Astrocyte (in vitro differentiated cells and primary cell): ENCODE data around the gene FUT4. TPM values are rescaled to one million over a fixed set of nuclear protein-coding genes. Genes with fewer than 3 reads are reported as not detected.
"Not testable (repeated sequence)": the region's sequence is repeated elsewhere in the genome, so short reads cannot be mapped to it uniquely, and the experiment has no call there.

ENCODE experiments used
- DNase-seq: peaks from one replicate; pipeline ENCODE4 v3.0.0-alpha.2; 2010; ENCODE audit warnings: low read depth
- FAIRE-seq: peaks from 2 replicates; lab custom pipeline; 2011; peaks lifted over from hg19 to GRCh38; lab: Jason Lieb, UNC
- H2AFZ ChIP-seq: 2 replicates; pipeline ENCODE4 v1.6.0; 2012; ENCODE audit warnings: low read depth, low read length, inconsistent platforms
- H3K27ac ChIP-seq: 2 replicates; pipeline ENCODE4 v1.5.1; 2011; ENCODE audit warnings: low read depth, low read length, inconsistent platforms
- H3K27me3 ChIP-seq: 2 replicates; pipeline ENCODE4 v1.6.0; 2011; ENCODE audit warnings: low read length, inconsistent platforms; ENCODE audit not compliant: insufficient read depth
- H3K36me3 ChIP-seq: 2 replicates; pipeline ENCODE4 v1.5.1; 2011; ENCODE audit warnings: low read length, inconsistent platforms; ENCODE audit not compliant: insufficient read depth
- H3K4me1 ChIP-seq: 2 replicates; pipeline ENCODE4 v1.5.1; 2011; ENCODE audit warnings: low read length, inconsistent platforms; ENCODE audit not compliant: insufficient read depth
- H3K4me2 ChIP-seq: 2 replicates; pipeline ENCODE4 v1.6.0; 2012; ENCODE audit warnings: low read length, inconsistent platforms
- H3K4me3 ChIP-seq: 2 replicates; pipeline ENCODE4 v1.5.1; 2011; ENCODE audit warnings: low read depth, mild to moderate bottlenecking, low read length, inconsistent platforms; ENCODE audit not compliant: insufficient read depth
- H3K79me2 ChIP-seq: 2 replicates; pipeline ENCODE4 v1.6.0; 2012; ENCODE audit warnings: mild to moderate bottlenecking, low read length, inconsistent platforms; ENCODE audit not compliant: insufficient read depth
- H3K9ac ChIP-seq: 2 replicates; pipeline ENCODE4 v1.6.0; 2012; ENCODE audit warnings: mild to moderate bottlenecking, low read length, inconsistent platforms
- H3K9me3 ChIP-seq: 2 replicates; pipeline ENCODE4 v1.5.1; 2012; ENCODE audit warnings: low read depth, mild to moderate bottlenecking, low read length, inconsistent platforms; ENCODE audit not compliant: insufficient read depth
- H4K20me1 ChIP-seq: 2 replicates; pipeline ENCODE4 v1.6.0; 2012; ENCODE audit warnings: low read length, inconsistent platforms; ENCODE audit not compliant: insufficient read depth
- H3K27ac Mint-ChIP-seq: one replicate; pipeline ENCODE4 v1.8.0; 2021; ENCODE audit warnings: mild to moderate bottlenecking, mixed read lengths; ENCODE audit not compliant: unreplicated experiment
- H3K27me3 Mint-ChIP-seq: one replicate; pipeline ENCODE4 v1.8.0; 2021; ENCODE audit warnings: low read depth, mixed read lengths; ENCODE audit not compliant: unreplicated experiment
- H3K36me3 Mint-ChIP-seq: one replicate; pipeline ENCODE4 v1.8.0; 2021; ENCODE audit warnings: low read depth, mixed read lengths; ENCODE audit not compliant: unreplicated experiment
- H3K4me1 Mint-ChIP-seq: one replicate; pipeline ENCODE4 v1.8.0; 2021; ENCODE audit warnings: low read depth, mixed read lengths; ENCODE audit not compliant: unreplicated experiment
- H3K4me3 Mint-ChIP-seq: one replicate; pipeline ENCODE4 v1.8.0; 2021; ENCODE audit warnings: mild to moderate bottlenecking, moderate library complexity, mixed read lengths; ENCODE audit not compliant: unreplicated experiment
- H3K9me3 Mint-ChIP-seq: one replicate; pipeline ENCODE4 v1.8.0; 2021; ENCODE audit warnings: mild to moderate bottlenecking, mixed read lengths; ENCODE audit not compliant: unreplicated experiment
- CTCF ChIP-seq: IDR thresholded peaks from 2 replicates; pipeline ENCODE4 v1.5.1; 2011; ENCODE audit warnings: low read depth, mild to moderate bottlenecking, inconsistent platforms, low read length, moderate library complexity; ENCODE audit not compliant: insufficient read depth
- EZH2 ChIP-seq: IDR thresholded peaks from 2 replicates; pipeline ENCODE4 v1.6.1; 2012; ENCODE audit warnings: mild to moderate bottlenecking, low read length, inconsistent platforms; ENCODE audit not compliant: insufficient read depth
- total RNA-seq: library from RNA; stranded (reverse); gene quantifications from 2 replicates; pipeline ENCODE4 v1.2.1, GENCODE V29; 2021

Gene FUT4
- total RNA-seq, 1 donor from 2014 or later, result 3.5 TPM

DNA sequence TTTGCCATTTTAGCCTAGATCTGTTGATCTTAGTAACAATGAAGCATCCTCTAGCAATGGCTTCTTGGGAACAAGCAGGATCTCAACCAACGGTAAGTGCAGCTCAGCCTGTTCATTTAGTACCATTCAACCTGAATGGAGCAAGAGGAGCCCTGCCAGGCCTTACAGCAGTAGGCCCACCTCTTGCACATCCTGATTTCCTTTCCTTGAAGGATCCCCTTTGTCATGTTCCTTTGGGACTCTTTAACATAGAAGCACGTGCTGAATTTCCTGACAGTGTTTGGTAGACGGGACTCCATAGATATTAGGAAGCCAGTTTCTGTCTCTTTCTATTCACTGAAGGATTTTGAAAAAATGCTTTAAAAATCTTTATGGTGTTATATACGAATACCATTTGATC is 25.0 kb downstream of the FUT4 start:
- Histone ChIP-seq H3K4me3 (no peak overlapping the region), H4K20me1 (no peaks in the 10 kb centered on the region), H3K79me2 (no peaks in the 10 kb centered on the region), H3K9ac (no peak overlapping the region), H3K27ac (no peak overlapping the region), H3K36me3 (no peaks in the 10 kb centered on the region), H3K4me2 (no peak overlapping the region), H3K27me3 (no peaks in the 10 kb centered on the region), H3K9me3 (no peaks in the 10 kb centered on the region), H3K4me1 (peaks cover 3% of the 10 kb centered on the region), H2AFZ (no peak overlapping the region)
- H3K27me3 Mint-ChIP-seq, result no peaks in the 10 kb centered on the region
- no peak overlapping the region for H3K4me3 Mint-ChIP-seq
- FAIRE-seq (no peak), DNase-seq (no peak)
- no peak overlapping the region for H3K27ac Mint-ChIP-seq
- no peak for TF ChIP-seq CTCF
- no peak for TF ChIP-seq EZH2
- H3K9me3 Mint-ChIP-seq, result no peaks in the 10 kb centered on the region
- H3K36me3 Mint-ChIP-seq, result no peaks in the 10 kb centered on the region
- H3K4me1 Mint-ChIP-seq, result peaks cover 7% of the 10 kb centered on the region

DNA sequence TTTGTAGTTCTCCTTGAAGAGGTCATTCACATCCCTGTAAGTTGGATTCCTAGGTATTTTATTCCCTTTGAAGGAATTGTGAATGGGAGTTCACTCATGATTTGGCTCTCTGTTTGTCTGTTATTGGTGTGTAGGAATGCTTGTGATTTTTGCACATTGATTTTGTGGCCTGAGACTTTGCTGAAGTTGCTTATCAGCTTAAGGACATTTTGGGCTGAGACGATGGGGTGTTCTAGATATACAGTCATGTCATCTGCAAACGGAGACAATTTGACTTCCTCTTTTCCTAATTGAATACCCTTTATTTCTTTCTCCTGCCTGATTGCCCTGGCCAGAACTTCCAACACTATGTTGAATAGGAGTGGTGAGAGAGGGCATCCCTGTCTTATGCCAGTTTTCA is 29.3 kb downstream of the FUT4 start:
- not testable (repeated sequence) for H3K4me1 Mint-ChIP-seq, H2AFZ ChIP-seq, H3K36me3 Mint-ChIP-seq, DNase-seq, H3K9me3 ChIP-seq, H3K4me1 ChIP-seq, H3K4me2 ChIP-seq, H3K4me3 ChIP-seq, H3K9me3 Mint-ChIP-seq, H3K27ac Mint-ChIP-seq, H4K20me1 ChIP-seq, H3K4me3 Mint-ChIP-seq, H3K27ac ChIP-seq, H3K36me3 ChIP-seq, H3K79me2 ChIP-seq, H3K27me3 Mint-ChIP-seq, FAIRE-seq, H3K9ac ChIP-seq, H3K27me3 ChIP-seq

DNA sequence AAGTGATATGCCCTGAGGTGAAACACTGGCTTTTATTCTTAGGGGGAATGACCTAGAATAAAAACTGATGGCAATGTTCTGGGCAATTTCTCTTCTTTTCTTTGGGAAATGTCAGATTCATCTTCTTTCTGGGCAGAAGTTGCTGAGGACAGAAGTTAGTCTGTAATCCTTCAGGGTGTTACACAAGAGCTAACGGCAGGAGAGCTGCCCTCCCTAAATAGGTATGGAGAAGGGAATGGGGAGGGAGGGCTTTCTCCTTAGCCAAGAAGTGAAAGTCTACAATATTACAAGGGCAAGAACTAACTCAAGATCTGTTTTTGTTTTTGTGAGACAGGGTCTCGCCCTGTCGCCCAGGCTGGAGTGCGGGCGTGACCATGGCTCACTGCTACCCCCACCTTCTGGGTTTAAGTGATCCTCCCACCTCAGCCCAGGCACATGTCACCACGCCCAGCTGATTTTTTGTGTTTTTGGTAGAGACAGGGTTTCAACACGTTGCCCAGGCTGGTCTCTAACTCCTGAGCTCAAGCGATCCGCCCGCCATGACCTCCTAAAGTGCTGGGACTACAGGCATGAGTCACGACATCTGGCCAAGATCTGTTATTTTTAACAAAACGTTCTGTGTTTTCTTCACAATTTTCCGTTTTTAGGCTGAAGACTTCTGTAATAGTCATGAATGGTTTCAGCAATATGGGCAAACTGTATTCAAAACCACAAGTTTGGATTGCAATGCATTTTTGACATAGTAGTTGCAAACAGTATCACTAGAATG is 30.7 kb downstream of the FUT4 start:
- Histone ChIP-seq H3K4me2 (peak overlapping the region; percentile 45), H3K27me3 (no peaks in the 10 kb centered on the region), H3K4me1 (peaks cover 5% of the 10 kb centered on the region), H3K27ac (no peak overlapping the region), H2AFZ (no peak overlapping the region), H3K4me3 (no peak overlapping the region), H4K20me1 (no peaks in the 10 kb centered on the region), H3K9ac (no peak overlapping the region), H3K9me3 (no peaks in the 10 kb centered on the region), H3K36me3 (no peaks in the 10 kb centered on the region), H3K79me2 (no peaks in the 10 kb centered on the region)
- Mint-ChIP-seq H3K27ac (peak overlapping the region; percentile 19), H3K9me3 (no peaks in the 10 kb centered on the region), H3K27me3 (no peaks in the 10 kb centered on the region), H3K4me3 (peak overlapping the region; percentile 42), H3K4me1 (peaks cover 8% of the 10 kb centered on the region), H3K36me3 (no peaks in the 10 kb centered on the region)
- TF ChIP-seq EZH2, result no peak
- no peak for TF ChIP-seq CTCF
- DNase-seq (peak; percentile 76), FAIRE-seq (peak; percentile 93)
